ENCODE data around the gene MCCC2. TPM values are rescaled to one million over a fixed set of nuclear protein-coding genes. Genes with fewer than 3 reads are reported as not detected.

The MCCC2 gene
- total and polyA plus RNA-seq, 2 of the 8 experiments (the other 6 are each of a cell fraction or from before 2014, with no cell fraction given): 71.7 to 86.6 TPM

- TF ChIP-seq BRCA1 (IDR thresholded peaks at IDR 0.05; ENCODE audit: low read depth, low read length) (no peak), ATF2 (IDR thresholded peaks at IDR 0.05; ENCODE audit: low read length) (no peak), ATF3 (IDR thresholded peaks at IDR 0.05; ENCODE audit: insufficient read depth, low read depth, low read length) (no peak)
These were observed 64.4 kb downstream of the MCCC2 start (continued) for GRCh38 chr5:71651579-71651978.

All from H1 (cell line).